Right ventricle myocardium superior (tissue), 1 donor: ENCODE results near the gene EPN3. TPM values are rescaled to one million over a fixed set of nuclear protein-coding genes. Genes with fewer than 3 reads are reported as not detected.

ENCODE experiments used
- ATAC-seq: fragments of 200-7000 bp; cut with Tn5 transposase; one replicate; pipeline ENCODE4 v1.9.1; 2020; ENCODE audit warnings: mild to moderate bottlenecking; ENCODE audit not compliant: poor library complexity
- DNase-seq: peaks from one replicate; pipeline ENCODE4 v3.0.0-alpha.2; 2020
- intact Hi-C: fragments of 100-400 bp; cut with DNase I; formaldehyde crosslinking; loops from one replicate; pipeline ENCODE4 v1.11.2; 2022
- total RNA-seq: library from RNA; stranded (reverse); fragmentation: NEBNext Ultra II Directional; extraction: Animal tissue kit (Norgen Biotek cat#: 25700); gene quantifications from one replicate; pipeline ENCODE4 v1.2.1, GENCODE V29; 2021
- donor health status: DM: no; HTN: yes; CAD: no; lungs with severe emphysema.

The EPN3 gene
- total RNA-seq, 1 donor from 2014 or later: 17.7 TPM

- intact Hi-C loops: loop anchor here (10.0 kb wide), 1 partner anchor 302 kb away; no protein-coding TSS in a partner anchor
- no peak for DNase-seq
- peak; percentile 20 for ATAC-seq
Observed at GRCh38 chr17:50542795-50543774, 10.6 kb downstream of the EPN3 start.

GRCh38 chr17:50544516-50544915, 12.0 kb downstream of the EPN3 start:
- no peak for ATAC-seq
- no peak for DNase-seq
- intact Hi-C loops: loop anchor here (10.0 kb wide), 1 partner anchor 300 kb away; no protein-coding TSS in a partner anchor

GRCh38 chr17:50545311-50545710, 12.8 kb downstream of the EPN3 start:
- DNase-seq (no peak), ATAC-seq (no peak)
- intact Hi-C loops: loop anchor here (5.0 to 10.0 kb wide), 4 partner anchors 63 to 299 kb away; no protein-coding TSS in a partner anchor

GRCh38 chr17:50546701-50547034, 14.1 kb downstream of the EPN3 start:
- no peak for ATAC-seq
- DNase-seq: no peak
- intact Hi-C loops: loop anchor here (5.0 to 10.0 kb wide), 4 partner anchors 64 to 298 kb away; no protein-coding TSS in a partner anchor

GRCh38 chr17:50547035-50547735, 14.7 kb downstream of the EPN3 start, which contains the start of gene SPATA20:
Gene SPATA20 (plus strand): TSS chr17:50547174. CDS start chr17:50547209, 35 bp downstream.
- DNase-seq: peak; percentile 96
- intact Hi-C loops: loop anchor here (5.0 to 10.0 kb wide), 4 partner anchors 65 to 298 kb away; no protein-coding TSS in a partner anchor
- peak; percentile 88 for ATAC-seq

- no peak for ATAC-seq
- intact Hi-C loops: loop anchor here (5.0 to 10.0 kb wide), 4 partner anchors 65 to 297 kb away; no protein-coding TSS in a partner anchor
- no peak for DNase-seq
Observed at GRCh38 chr17:50547736-50548083, 15.2 kb downstream of the EPN3 start.

GRCh38 chr17:50548831-50549230, 16.3 kb downstream of the EPN3 start:
- no peak for DNase-seq
- no peak for ATAC-seq
- intact Hi-C loops: loop anchor here (5.0 to 10.0 kb wide), 4 partner anchors 63 to 296 kb away; no protein-coding TSS in a partner anchor

GRCh38 chr17:50549256-50549941, 16.9 kb downstream of the EPN3 start:
- DNase-seq (no peak), ATAC-seq (no peak)
- intact Hi-C loops: loop anchor here (5.0 to 10.0 kb wide), 4 partner anchors 63 to 295 kb away; no protein-coding TSS in a partner anchor

GRCh38 chr17:50549969-50550368, 17.4 kb downstream of the EPN3 start:
- intact Hi-C loops: loop anchor here (2.0 to 10.0 kb wide), 6 partner anchors 62 to 295 kb away; no protein-coding TSS in a partner anchor
- ATAC-seq (no peak), DNase-seq (no peak)

GRCh38 chr17:50550661-50551432, 18.3 kb downstream of the EPN3 start:
- DNase-seq (peak; percentile 87), ATAC-seq (peak; percentile 75)
- intact Hi-C loops: loop anchor here (2.0 to 5.0 kb wide), 2 partner anchors 76 to 131 kb away; no protein-coding TSS in a partner anchor

- DNase-seq (no peak), ATAC-seq (no peak)
- intact Hi-C loops: loop anchor here (2.0 to 5.0 kb wide), 2 partner anchors 75 to 131 kb away; no protein-coding TSS in a partner anchor
Observed at GRCh38 chr17:50551433-50551815, 18.9 kb downstream of the EPN3 start.

- ATAC-seq (no peak), DNase-seq (no peak)
- intact Hi-C loops: loop anchor here (2.0 to 5.0 kb wide), 2 partner anchors 75 to 130 kb away; no protein-coding TSS in a partner anchor
Observed at GRCh38 chr17:50551884-50552283, 19.3 kb downstream of the EPN3 start.

- intact Hi-C loops: loop anchor here (5.0 kb wide), 1 partner anchor 128 kb away; no protein-coding TSS in a partner anchor
- ATAC-seq (no peak), DNase-seq (no peak)
Observed at GRCh38 chr17:50554201-50554600, 21.7 kb downstream of the EPN3 start.

GRCh38 chr17:50556803-50557202, 24.3 kb downstream of the EPN3 start:
- ATAC-seq (peak; percentile 23), DNase-seq (peak; percentile 71)
- intact Hi-C loops: loop anchor here (2.0 kb wide), 1 partner anchor 66 kb away; no protein-coding TSS in a partner anchor

- ATAC-seq (no peak), DNase-seq (no peak)
- intact Hi-C loops: loop anchor here (2.0 kb wide), 1 partner anchor 65 kb away; no protein-coding TSS in a partner anchor
Observed at GRCh38 chr17:50557630-50558029, 25.1 kb downstream of the EPN3 start.

GRCh38 chr17:50558091-50558490, 25.6 kb downstream of the EPN3 start:
- intact Hi-C loops: no loop called here

GRCh38 chr17:50558581-50558940, 26.0 kb downstream of the EPN3 start:
- no peak for DNase-seq
- no peak for ATAC-seq
- intact Hi-C loops: no loop called here

More at GRCh38 chr17:50558091-50558490, 25.6 kb downstream of the EPN3 start:
- ATAC-seq (no peak), DNase-seq (no peak)
